HFFc6 (cell line): ENCODE data around the gene MLPH. TPM values are rescaled to one million over a fixed set of nuclear protein-coding genes. Genes with fewer than 3 reads are reported as not detected.
A peak's percentile ranks its signal among the peaks of the same experiment; 100 is the strongest.

Source experiments
- DNase-seq: peaks from one replicate; pipeline ENCODE4 v3.0.0-alpha.2; 2018
- H3K27ac Mint-ChIP-seq: 2 replicates; pipeline ENCODE4 v1.8.0; 2020; ENCODE audit warnings: mild to moderate bottlenecking, mixed read lengths
- H3K27me3 Mint-ChIP-seq: 2 replicates; pipeline ENCODE4 v1.8.0; 2021; ENCODE audit warnings: mild to moderate bottlenecking, moderate library complexity, mixed read lengths; ENCODE audit not compliant: insufficient read depth
- H3K36me3 Mint-ChIP-seq: 2 replicates; pipeline ENCODE4 v1.8.0; 2021; ENCODE audit warnings: low read depth, mixed read lengths
- H3K4me1 Mint-ChIP-seq: 2 replicates; pipeline ENCODE4 v1.8.0; 2020; ENCODE audit warnings: low read depth, mixed read lengths
- H3K4me3 Mint-ChIP-seq: 2 replicates; pipeline ENCODE4 v1.8.0; 2020; ENCODE audit warnings: mild to moderate bottlenecking, moderate library complexity, mixed read lengths
- H3K9me3 Mint-ChIP-seq: 2 replicates; pipeline ENCODE4 v1.8.0; 2020; ENCODE audit warnings: mild to moderate bottlenecking, mixed read lengths
- CTCF ChIP-seq: fragments of 200-600 bp; sonication (generic); IDR thresholded peaks from 2 replicates; pipeline ENCODE4 v1.5.0; 2021; ENCODE audit warnings: antibody characterized with exemption, mild to moderate bottlenecking
- total RNA-seq, 6 experiments: library from RNA; stranded (reverse); fragmentation: NEBNext Ultra II Directional; extraction: Animal tissue kit (Norgen Biotek cat#: 25700); gene quantifications; 2 replicates in 1 of 6; 3 replicates in 5 of 6; pipeline ENCODE4 v1.2.3, GENCODE V29; 2021

Gene MLPH
- total RNA-seq, 6 experiments from 2014 or later = 32.0 to 44.1 (median 41.0) TPM

GRCh38 chr2:237600205-237600846 lies 113.3 kb downstream of the MLPH start:
- peak; percentile 42 for TF ChIP-seq CTCF
- Mint-ChIP-seq H3K36me3 (no peaks in the 10 kb centered on the region), H3K9me3 (no peaks in the 10 kb centered on the region), H3K27me3 (peaks cover 3% of the 10 kb centered on the region), H3K27ac (peak overlapping the region; percentile 89), H3K4me1 (peaks cover 33% of the 10 kb centered on the region), H3K4me3 (peak overlapping the region; percentile 76)
- peak; percentile 55 for DNase-seq

GRCh38 chr2:237601453-237602116 lies 114.5 kb downstream of the MLPH start:
- Mint-ChIP-seq H3K27ac (no peak overlapping the region), H3K36me3 (no peaks in the 10 kb centered on the region), H3K4me1 (peaks cover 33% of the 10 kb centered on the region), H3K27me3 (peaks cover 3% of the 10 kb centered on the region), H3K9me3 (no peaks in the 10 kb centered on the region), H3K4me3 (no peak overlapping the region)
- TF ChIP-seq CTCF = peak; percentile 24; the same call in 1 of the 2 replicates
- no peak for DNase-seq

GRCh38 chr2:237602409-237602808 lies 115.4 kb downstream of the MLPH start:
- H3K4me1 Mint-ChIP-seq = peaks cover 33% of the 10 kb centered on the region

GRCh38 chr2:237603049-237603717 lies 116.1 kb downstream of the MLPH start:
- Mint-ChIP-seq H3K9me3 (no peaks in the 10 kb centered on the region), H3K27me3 (peaks cover 3% of the 10 kb centered on the region), H3K4me3 (peak overlapping the region; percentile 47; the same call in 1 of the 2 replicates), H3K36me3 (no peaks in the 10 kb centered on the region), H3K4me1 (peaks cover 33% of the 10 kb centered on the region), H3K27ac (peak overlapping the region; percentile 88)
- TF ChIP-seq CTCF = no peak
- no peak for DNase-seq

More at GRCh38 chr2:237602409-237602808, 115.4 kb downstream of the MLPH start:
- no peaks in the 10 kb centered on the region for H3K9me3 Mint-ChIP-seq
- peaks cover 3% of the 10 kb centered on the region for H3K27me3 Mint-ChIP-seq
- no peak for DNase-seq
- H3K36me3 Mint-ChIP-seq = no peaks in the 10 kb centered on the region
- TF ChIP-seq CTCF = no peak
- H3K4me3 Mint-ChIP-seq = no peak overlapping the region
- H3K27ac Mint-ChIP-seq = 0 out of 2 replicates have a peak overlapping the region, but pooled peaks have one; percentile 88

GRCh38 chr2:237603718-237604362 lies 116.8 kb downstream of the MLPH start:
- Mint-ChIP-seq H3K4me3 (peak overlapping the region; percentile 47), H3K27me3 (peaks cover 3% of the 10 kb centered on the region), H3K27ac (peak overlapping the region; percentile 88), H3K4me1 (peaks cover 33% of the 10 kb centered on the region), H3K9me3 (no peaks in the 10 kb centered on the region), H3K36me3 (no peaks in the 10 kb centered on the region)
- DNase-seq = peak; percentile 70
- TF ChIP-seq CTCF = no peak
